HUES48 (cell line): ENCODE results near the gene SLTM.
"Not testable (repeated sequence)": the region's sequence is repeated elsewhere in the genome, so short reads cannot be mapped to it uniquely, and the experiment has no call there.

ENCODE experiments used
- H3K27ac ChIP-seq: one replicate; pipeline ENCODE4 v1.7.0; 2013; ENCODE audit warnings: low read depth, low read length, inconsistent platforms
- H3K27me3 ChIP-seq: 2 replicates; pipeline ENCODE4 v1.6.1; 2013; ENCODE audit warnings: mild to moderate bottlenecking, low read length; ENCODE audit not compliant: control insufficient read depth, insufficient read depth
- H3K36me3 ChIP-seq: 2 replicates; pipeline ENCODE4 v1.6.1; 2013; ENCODE audit warnings: low read length; ENCODE audit not compliant: control insufficient read depth, insufficient read depth
- H3K4me1 ChIP-seq: 2 replicates; pipeline ENCODE4 v1.6.1; 2013; ENCODE audit warnings: mild to moderate bottlenecking, low read length; ENCODE audit not compliant: control insufficient read depth, insufficient read depth
- H3K4me3 ChIP-seq: 2 replicates; pipeline ENCODE4 v1.5.1; 2013; ENCODE audit warnings: mild to moderate bottlenecking, low read depth, low read length
- H3K9ac ChIP-seq: 2 replicates; pipeline ENCODE4 v1.6.1; 2013; ENCODE audit warnings: mild to moderate bottlenecking, low read depth, low read length, moderate library complexity
- H3K9me3 ChIP-seq: 2 replicates; pipeline ENCODE4 v1.6.1; 2013; ENCODE audit warnings: low read length; ENCODE audit not compliant: control insufficient read depth, insufficient read depth

Gene SLTM

DNA sequence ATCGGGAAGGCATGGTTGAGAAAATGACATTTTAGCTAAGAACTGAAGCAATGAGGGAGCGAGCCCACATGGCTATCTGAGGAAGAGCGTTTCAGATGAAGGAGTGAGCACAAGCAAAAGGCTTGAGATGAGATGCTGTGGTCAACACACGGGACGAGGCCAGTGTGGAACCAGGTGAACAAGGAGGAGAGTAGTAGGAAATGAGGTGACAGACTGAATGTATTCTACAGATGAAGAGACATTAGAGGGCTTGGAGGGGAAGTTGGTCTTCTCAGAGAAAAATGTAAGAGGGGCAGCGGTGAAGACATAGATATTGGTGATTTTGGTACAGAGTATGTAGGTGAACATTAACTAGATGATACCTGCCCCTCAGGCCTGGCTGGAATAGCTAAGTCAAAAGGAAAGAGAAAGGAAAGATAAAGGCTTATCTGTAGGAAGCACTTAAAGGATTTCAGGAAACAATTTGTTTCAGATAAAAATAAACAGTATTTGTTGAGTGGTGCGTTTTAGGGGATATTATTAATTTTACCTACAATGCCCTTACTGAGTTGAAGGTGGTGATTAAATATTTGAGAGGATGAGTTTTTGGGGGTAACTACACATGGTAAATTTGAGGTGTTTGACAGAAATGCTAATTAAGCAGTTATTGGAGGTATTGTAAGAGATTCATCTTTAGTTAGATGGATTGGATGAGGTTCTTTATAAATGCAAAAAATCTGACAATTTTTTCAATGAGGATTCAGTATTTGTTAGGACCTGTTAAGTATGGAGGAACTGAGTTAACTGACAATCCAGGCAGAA, 57.0 kb downstream of the SLTM start:
- Histone ChIP-seq H3K36me3 (peaks cover 46% of the 10 kb centered on the region), H3K9me3 (no peaks in the 10 kb centered on the region), H3K4me1 (no peaks in the 10 kb centered on the region), H3K9ac (no peak overlapping the region), H3K27ac (no peak overlapping the region), H3K27me3 (no peaks in the 10 kb centered on the region), H3K4me3 (no peak overlapping the region)

GRCh38 chr15:58875343-58875742, 58.1 kb downstream of the SLTM start:
- Histone ChIP-seq H3K9ac (no peak overlapping the region), H3K27ac (no peak overlapping the region), H3K4me1 (no peaks in the 10 kb centered on the region), H3K36me3 (peaks cover 35% of the 10 kb centered on the region), H3K27me3 (no peaks in the 10 kb centered on the region), H3K9me3 (no peaks in the 10 kb centered on the region), H3K4me3 (no peak overlapping the region)

DNA sequence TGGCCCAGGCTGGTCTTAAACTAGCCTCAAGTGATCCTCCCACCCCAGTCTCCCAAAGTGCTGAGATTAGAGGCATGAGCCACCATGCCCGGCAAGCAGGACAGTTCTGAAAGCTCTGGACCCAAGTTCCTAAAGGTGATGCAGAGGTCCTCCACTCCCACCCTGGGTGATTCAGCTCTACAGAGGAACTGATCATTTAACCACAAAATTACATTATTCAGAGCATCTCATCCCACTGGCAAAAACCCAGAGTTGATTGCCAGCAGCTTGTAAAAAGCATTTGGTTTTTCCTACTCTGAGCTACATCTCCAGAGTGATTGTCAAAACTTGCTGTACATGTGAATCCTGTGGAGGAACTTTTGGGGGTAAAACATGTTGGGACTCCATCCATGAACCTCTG, 60.2 kb downstream of the SLTM start:
- no peak overlapping the region for H3K27ac ChIP-seq
- no peaks in the 10 kb centered on the region for H3K27me3 ChIP-seq
- H3K36me3 ChIP-seq: peaks cover 14% of the 10 kb centered on the region
- no peaks in the 10 kb centered on the region for H3K4me1 ChIP-seq
- H3K4me3 ChIP-seq: no peak overlapping the region
- H3K9me3 ChIP-seq: no peaks in the 10 kb centered on the region
- no peak overlapping the region for H3K9ac ChIP-seq

- Histone ChIP-seq H3K27me3 (no peaks in the 10 kb centered on the region), H3K9ac (no peak overlapping the region), H3K9me3 (no peaks in the 10 kb centered on the region), H3K27ac (no peak overlapping the region), H3K36me3 (no peaks in the 10 kb centered on the region), H3K4me3 (no peak overlapping the region), H3K4me1 (peaks cover under 1% of the 10 kb centered on the region; the same call in 1 of the 2 replicates)
These were observed 63.0 kb downstream of the SLTM start for GRCh38 chr15:58870451-58870850.

GRCh38 chr15:58867926-58868325, 65.6 kb downstream of the SLTM start:
- Histone ChIP-seq H3K4me1 (peaks cover 10% of the 10 kb centered on the region; the same call in 1 of the 2 replicates), H3K27me3 (peaks cover 9% of the 10 kb centered on the region; the same call in 1 of the 2 replicates), H3K36me3 (no peaks in the 10 kb centered on the region), H3K9ac (no peak overlapping the region), H3K4me3 (no peak overlapping the region), H3K9me3 (no peaks in the 10 kb centered on the region), H3K27ac (no peak overlapping the region)

DNA sequence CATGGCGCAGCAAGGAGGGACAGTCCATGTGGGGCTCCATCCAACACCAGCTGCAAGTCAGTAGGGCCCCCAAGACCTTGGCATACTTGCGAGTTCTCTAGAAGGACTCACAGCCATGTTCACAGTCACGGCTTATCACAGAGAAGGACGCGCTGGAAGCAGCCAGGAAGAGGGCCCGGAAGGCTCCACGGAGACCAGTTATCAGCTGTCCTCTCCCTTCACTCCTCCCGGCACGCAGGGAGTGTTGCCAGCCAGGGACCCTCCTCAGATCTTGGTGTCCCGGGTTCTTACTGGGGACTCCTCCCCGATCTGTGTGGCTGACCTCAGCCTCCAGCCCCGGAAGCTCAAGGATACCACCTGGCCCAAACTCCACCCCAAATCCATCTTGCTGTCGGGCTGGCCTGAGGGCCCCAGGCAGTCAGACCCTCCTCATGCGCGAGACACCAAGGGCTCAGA, 68.0 kb downstream of the SLTM start:
- peak overlapping the region; percentile 39 for H3K4me3 ChIP-seq
- 0 out of 2 replicates have a peak overlapping the region, but pooled peaks have one; percentile 59 for H3K9ac ChIP-seq
- H3K27ac ChIP-seq: no peak overlapping the region

DNA sequence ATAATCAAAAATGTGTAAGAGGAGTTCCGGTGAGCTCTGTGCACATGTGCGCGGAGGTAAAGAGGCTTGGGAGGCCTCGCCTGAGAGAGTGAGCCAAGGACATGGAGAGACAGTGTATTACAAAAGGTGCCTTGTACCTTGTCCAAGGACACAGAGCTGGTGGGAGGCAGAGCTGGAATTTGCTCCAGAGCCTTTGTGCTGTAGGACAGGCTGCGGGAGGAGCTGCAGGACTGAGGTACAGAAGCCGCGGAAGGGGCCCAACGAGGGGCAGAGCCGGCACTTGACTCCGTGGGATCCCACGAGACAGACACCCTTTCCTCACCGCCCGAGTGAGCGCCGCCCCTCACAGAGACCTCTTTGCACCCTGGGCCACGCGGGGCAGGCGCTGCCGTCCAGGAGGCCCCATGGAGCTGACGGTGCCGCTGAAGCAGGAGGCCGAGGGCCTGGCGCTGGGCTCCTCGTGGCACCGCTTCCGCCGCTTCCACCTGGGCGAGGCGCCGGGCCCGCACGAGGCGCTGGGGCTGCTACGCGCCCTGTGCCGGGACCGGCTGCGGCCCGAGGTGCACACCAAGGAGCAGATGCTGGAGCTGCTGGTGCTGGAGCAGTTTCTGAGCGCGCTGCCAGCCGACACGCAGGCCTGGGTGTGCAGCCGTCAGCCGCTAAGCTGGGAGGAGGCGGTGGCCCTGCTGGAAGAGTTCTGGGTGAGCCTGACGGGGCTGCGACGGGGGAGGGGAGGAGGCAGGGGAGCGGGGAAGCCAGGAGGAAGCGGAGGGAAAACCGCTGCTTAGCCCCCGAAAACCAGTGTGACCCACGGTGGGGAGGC, 68.7 kb downstream of the SLTM start:
- Histone ChIP-seq H3K27ac (no peak overlapping the region), H3K4me1 (peaks cover 10% of the 10 kb centered on the region; the same call in 1 of the 2 replicates), H3K27me3 (peaks cover 9% of the 10 kb centered on the region; the same call in 1 of the 2 replicates), H3K4me3 (peak overlapping the region; percentile 39; the same call in 1 of the 2 replicates), H3K9ac (peak overlapping the region; percentile 59), H3K36me3 (no peaks in the 10 kb centered on the region), H3K9me3 (no peaks in the 10 kb centered on the region)

More for the DNA sequence above, 68.0 kb downstream of the SLTM start:
- H3K36me3 ChIP-seq: no peaks in the 10 kb centered on the region
- H3K9me3 ChIP-seq: no peaks in the 10 kb centered on the region
- H3K27me3 ChIP-seq: peaks cover 9% of the 10 kb centered on the region; the same call in 1 of the 2 replicates
- H3K4me1 ChIP-seq: peaks cover 10% of the 10 kb centered on the region; the same call in 1 of the 2 replicates

DNA sequence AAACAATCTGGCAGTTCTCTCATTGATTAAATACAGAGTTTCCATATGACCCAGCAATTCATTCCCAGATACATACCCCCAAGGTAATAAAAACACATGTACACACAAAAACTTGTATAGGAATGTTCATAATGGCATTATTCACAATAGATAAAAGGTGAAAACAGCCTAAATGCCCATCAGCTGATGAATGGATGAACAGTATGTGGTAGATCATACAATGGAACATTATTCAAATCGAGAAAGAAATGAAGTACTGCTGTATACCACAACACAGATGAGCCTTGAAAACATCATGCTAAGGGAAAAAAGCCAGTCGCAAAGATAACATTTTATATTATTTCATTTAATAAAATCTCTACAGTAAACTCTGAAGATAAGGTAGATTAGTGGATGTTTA, 71.2 kb downstream of the SLTM start:
- Histone ChIP-seq H3K27ac (no peak overlapping the region), H3K36me3 (no peaks in the 10 kb centered on the region), H3K4me1 (peaks cover 10% of the 10 kb centered on the region; the same call in 1 of the 2 replicates), H3K4me3 (no peak overlapping the region), H3K9ac (no peak overlapping the region), H3K27me3 (peaks cover 9% of the 10 kb centered on the region; the same call in 1 of the 2 replicates), H3K9me3 (no peaks in the 10 kb centered on the region)

- peaks cover 15% of the 10 kb centered on the region for H3K36me3 ChIP-seq
- not testable (repeated sequence) for H3K4me3 ChIP-seq, H3K9ac ChIP-seq, H3K9me3 ChIP-seq, H3K27me3 ChIP-seq, H3K4me1 ChIP-seq, H3K27ac ChIP-seq
These were observed 76.9 kb downstream of the SLTM start for GRCh38 chr15:58856621-58857020.

DNA sequence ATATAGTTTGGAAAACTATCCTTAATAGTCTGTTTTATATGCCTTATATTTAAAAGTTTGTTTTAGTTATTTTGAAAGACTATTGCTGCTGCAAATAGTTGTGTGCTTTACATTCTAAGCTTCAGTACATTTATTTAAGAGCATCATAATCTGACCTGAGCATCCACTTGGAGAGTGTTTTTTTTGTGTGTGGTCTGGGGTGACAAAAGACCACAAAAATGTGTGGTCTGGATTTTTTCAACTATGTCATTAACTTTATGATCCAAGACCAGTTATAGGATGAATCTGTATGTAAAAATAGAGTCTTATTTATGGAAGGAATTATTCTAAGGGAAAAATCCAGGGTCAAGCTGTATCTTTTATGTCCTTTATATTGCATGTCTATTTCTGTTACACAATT, 77.4 kb downstream of the SLTM start:
- H3K4me1 ChIP-seq: no peaks in the 10 kb centered on the region

DNA sequence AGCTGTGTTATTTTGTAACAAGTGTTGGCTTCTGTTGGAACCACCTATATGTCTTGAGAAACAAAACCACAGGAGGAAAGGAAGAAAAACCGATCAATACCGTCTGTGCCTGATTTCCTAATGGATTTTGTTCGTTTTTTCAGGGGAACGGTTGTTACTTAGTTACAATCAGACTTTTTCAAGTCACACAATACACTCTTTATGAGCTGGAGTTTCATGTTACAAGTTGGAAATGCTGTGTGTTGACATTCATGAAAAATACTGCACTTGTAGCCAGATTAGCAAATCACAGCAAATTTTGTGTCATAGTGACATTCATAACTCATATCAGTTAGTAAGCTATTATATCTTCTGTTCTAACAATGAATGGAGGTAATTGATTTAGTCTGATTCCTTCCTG, 78.9 kb downstream of the SLTM start:
- H3K4me3 ChIP-seq: no peak overlapping the region
- H3K4me1 ChIP-seq: no peaks in the 10 kb centered on the region
- no peaks in the 10 kb centered on the region for H3K9me3 ChIP-seq
- H3K27me3 ChIP-seq: no peaks in the 10 kb centered on the region
- H3K9ac ChIP-seq: no peak overlapping the region
- peaks cover 15% of the 10 kb centered on the region for H3K36me3 ChIP-seq
- H3K27ac ChIP-seq: no peak overlapping the region

More for the DNA sequence above, 77.4 kb downstream of the SLTM start:
- Histone ChIP-seq H3K9ac (no peak overlapping the region), H3K27me3 (no peaks in the 10 kb centered on the region), H3K4me3 (no peak overlapping the region), H3K27ac (no peak overlapping the region), H3K9me3 (no peaks in the 10 kb centered on the region), H3K36me3 (peaks cover 15% of the 10 kb centered on the region)
